ENCODE data around the gene KPNA5.
"Not testable (repeated sequence)": the region's sequence is repeated elsewhere in the genome, so short reads cannot be mapped to it uniquely, and the experiment has no call there.

The KPNA5 gene

DNA sequence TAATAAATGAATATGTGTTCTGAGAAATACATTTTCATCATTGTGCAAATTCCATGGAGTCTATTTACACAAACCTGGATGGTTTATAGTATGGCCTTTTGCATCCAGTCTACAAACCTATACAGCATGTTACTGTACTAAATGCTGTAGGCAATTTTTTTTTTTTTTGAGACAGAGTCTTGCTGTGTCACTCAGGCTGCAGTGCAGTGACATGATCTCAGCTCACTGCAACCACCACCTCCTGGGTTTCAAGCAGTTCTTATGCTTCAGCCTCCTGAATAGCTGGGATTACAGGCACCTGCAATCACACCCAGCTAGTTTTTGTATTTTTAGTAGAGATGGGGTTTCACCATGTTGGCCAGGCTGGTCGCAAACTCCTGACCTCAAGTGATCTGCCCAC lies 22.9 kb downstream of the KPNA5 start:
- DNase-seq (ENCODE audit: low read depth), result not testable (repeated sequence)

DNA sequence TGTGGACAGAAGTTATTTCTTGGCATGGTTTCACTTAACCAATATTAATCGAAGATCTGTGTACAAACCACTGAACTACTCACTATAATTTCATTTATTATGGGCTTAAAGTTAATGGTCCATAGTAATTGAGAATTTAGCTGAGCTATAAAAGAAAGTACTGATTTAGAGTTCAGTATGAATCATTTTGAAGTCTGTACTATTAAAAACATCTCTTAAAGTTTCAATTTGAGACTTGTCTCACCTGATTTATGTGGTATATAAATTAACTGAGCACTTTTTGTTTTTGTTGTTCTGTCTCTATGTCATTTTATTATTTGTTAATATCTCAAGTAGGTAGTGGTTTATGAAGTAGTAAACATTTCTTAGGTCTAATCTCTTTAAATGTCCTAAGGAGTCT lies 24.9 kb downstream of the KPNA5 start:
- no peak for DNase-seq (ENCODE audit: low read depth)

DNA sequence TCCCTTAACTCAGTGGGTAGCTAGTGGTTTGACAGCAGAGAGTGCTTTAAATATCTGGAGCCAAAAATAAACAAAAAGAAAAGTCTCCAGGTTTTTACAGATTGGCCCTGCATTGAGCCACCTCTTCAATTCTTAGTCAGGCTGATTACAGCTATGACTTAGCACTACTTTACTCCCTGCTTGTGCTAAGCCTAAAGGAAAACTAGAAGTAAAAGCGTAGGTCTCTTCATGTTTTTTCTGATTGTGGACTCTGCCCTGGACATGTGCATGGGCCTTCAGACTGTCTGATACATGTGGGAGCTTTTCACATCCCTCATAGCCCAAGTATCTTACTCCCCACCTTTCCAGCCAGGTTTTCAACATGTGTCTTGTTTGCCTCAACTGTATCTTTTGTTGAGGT lies 33.3 kb downstream of the KPNA5 start:
- DNase-seq (ENCODE audit: low read depth), result no peak

DNA sequence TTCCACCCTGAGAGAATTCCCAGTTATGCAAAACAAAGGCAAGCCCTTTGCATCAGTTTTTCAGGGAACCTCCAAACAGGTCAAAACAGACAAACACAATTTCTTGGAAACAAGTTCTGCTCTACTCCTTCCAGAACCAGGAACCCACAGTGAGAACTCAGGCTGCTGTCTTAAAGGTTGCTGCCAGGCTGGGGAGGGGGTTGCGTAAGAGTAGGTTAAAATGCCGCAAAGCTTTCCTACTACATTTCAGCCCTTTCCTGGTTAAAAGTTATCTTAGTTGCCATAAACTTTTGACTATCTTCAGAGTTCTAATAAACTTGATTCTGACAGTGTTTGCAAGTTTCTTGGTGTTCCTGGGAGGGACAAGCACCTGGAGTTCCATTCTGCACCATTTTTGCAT lies 33.8 kb downstream of the KPNA5 start:
- DNase-seq (ENCODE audit: low read depth), result no peak

DNA sequence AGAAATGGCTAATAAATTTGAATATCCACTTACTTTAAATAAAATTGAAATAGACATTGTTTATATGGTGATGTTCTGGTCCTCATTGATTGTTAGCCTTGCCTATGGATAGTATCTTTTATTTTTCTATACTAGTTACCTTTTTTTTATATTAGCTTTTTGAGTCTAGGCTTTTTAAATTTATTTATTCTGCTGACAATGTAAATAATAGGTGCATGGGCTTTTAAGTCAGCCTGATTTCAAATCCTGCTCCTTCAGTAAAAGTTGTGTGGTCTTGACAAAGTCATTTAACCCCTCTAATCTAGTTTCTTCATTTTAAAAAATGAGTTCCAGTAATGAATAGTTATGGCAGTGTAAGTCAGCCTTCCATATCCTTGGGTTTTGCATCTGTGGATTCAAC lies 45.9 kb downstream of the KPNA5 start:
- DNase-seq (ENCODE audit: low read depth), result no peak

DNA sequence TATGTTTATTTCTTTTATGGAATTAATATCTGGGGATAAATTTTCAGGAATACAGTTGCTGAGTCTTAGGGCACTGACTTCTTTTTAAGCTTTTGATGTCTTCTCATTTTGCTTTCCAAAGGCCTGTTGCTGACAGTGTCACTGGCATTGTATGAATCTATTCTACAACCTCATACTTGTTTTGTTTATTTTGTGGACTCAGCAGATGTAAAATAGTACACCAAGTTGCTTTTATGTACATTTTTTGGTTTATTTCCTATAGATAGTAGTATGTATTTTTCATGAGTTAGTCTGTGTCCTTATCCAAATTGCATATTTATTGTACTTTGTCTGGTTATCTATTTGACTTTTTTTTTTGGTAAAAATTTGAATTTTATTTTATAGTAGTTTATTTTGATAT lies 49.5 kb downstream of the KPNA5 start:
- no peak for DNase-seq (ENCODE audit: low read depth)

DNA sequence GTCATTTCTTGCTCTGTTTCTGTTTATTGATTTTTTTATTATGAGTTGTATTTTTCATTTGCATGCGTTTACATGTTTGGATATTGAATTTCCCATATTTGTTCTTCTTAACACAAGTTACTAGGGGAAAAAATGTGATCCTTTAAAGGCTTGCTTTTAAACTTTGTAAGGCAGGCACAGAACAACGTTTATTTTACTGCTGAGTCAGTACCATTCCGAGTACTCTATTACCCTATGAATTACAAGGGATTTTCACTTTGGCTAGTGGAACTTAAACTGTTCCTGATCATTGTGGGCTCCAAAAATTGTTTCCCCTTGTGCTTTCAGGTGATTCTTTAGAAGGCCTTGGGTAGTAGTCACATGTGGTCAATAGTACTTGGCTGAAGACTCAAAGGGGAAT lies 56.0 kb downstream of the KPNA5 start:
- DNase-seq (ENCODE audit: low read depth), result no peak

DNA sequence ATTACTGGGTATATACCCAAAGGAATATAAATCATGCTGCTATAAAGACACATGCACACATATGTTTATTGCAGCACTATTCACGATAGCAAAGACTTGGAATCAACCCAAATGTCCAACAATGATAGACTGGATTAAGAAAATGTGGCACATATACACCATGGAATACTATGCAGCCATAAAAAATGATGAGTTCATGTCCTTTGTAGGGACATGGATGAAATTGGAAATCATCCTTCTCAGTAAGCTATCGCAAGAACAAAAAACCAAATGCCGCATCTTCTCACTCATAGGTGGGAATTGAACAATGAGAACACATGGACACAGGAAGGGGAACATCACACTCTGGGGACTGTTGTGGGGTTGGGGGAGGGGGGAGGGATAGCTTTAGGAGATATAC lies 59.5 kb downstream of the KPNA5 start:
- DNase-seq (ENCODE audit: low read depth), result not testable (repeated sequence)

DNA sequence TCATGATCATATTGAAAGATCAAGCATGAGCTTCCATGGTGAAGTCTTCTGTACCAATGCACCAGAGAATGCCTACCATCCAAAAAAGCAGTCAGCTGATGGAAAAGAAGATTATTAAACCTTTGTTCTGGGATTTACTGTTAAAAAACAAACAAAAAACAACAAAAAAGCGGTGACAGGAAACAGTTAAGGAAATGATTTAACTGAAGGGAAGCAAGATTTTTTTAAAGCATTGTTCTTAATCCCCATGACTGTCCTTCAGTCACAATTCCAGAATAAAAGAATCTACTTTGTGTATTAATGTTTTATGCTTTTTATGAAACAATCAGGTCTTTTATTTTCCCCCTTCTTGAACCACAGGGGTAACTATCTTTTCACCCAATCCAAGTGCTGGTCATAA lies 60.6 kb downstream of the KPNA5 start:
- no peak for DNase-seq (ENCODE audit: low read depth)

DNA sequence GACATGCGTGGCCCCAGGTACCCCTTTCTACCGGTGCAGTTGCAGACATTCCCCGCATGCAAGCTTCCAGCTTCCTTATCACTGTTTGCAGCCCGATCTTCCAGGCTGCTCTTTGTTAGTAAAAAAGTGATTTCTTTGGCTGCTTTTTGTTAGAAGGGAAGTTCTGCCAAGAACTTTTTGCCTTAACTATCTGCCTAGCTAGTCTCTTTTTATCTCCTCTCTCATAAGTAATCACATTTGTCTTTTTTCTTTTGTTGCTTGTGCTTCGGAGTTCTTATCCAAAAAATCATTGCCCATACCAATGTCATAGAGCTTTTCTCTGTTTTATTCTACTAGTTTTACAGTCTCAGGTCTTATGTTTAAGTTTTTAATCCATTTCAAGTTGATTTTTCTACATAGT lies 64.2 kb downstream of the KPNA5 start:
- DNase-seq (ENCODE audit: low read depth), result no peak

DNA sequence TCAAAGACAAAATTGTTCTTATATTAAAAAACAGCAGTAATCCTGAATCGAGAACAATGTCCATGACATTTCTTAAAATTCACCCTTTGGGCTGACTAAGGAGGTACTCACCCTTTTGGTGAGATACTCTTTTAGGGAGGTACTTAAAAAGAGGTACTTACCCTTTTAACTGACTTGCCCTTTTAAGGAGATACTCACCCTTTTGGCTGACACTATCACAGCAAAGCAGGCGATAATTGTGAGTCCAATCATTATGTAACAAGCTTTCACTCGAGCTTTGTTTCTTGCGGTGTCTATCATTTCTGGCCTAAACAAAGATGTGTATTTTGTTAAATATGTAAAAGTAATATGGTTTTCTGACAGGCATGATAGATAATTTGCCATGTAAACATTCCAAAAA lies 80.8 kb downstream of the KPNA5 start:
- DNase-seq (ENCODE audit: low read depth), result no peak

DNA sequence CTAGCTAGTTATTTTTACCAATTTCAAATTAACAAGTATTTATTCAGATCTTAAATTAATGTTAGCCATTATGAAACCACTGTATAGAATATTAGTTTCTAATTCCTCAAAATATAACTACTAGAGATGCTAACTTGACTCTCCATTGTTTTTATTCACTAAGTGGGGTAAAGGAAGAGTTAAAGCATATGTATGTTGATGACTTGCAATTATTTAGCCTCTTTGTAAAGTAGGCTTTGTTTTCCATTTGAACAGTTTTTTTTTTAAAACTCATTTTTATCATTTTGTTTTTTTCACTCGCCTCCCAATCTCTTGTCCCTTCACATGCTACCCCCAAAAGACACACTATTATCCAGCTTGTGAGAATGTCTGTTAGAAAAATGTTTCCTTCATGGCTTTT lies 81.2 kb downstream of the KPNA5 start:
- no peak for DNase-seq (ENCODE audit: low read depth)

DNA sequence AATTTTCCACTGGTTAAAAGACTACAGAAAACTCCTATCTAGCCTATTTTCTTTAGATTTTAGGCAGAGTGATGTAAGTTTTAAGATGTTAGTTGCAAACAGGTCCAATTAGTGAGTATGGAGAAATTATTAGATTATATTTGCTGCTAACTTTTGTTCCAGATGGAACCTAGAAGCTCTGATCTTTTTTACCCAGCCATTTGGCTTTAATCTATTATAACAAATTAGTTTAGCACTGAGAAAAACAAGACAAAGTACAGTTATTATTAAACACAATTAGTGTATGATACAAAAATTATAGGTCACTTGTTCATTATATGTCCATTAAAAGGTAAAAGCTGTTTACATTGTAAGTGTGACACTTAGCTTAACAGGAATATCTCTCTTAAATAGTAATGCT lies 82.0 kb downstream of the KPNA5 start:
- DNase-seq (ENCODE audit: low read depth), result no peak

DNA sequence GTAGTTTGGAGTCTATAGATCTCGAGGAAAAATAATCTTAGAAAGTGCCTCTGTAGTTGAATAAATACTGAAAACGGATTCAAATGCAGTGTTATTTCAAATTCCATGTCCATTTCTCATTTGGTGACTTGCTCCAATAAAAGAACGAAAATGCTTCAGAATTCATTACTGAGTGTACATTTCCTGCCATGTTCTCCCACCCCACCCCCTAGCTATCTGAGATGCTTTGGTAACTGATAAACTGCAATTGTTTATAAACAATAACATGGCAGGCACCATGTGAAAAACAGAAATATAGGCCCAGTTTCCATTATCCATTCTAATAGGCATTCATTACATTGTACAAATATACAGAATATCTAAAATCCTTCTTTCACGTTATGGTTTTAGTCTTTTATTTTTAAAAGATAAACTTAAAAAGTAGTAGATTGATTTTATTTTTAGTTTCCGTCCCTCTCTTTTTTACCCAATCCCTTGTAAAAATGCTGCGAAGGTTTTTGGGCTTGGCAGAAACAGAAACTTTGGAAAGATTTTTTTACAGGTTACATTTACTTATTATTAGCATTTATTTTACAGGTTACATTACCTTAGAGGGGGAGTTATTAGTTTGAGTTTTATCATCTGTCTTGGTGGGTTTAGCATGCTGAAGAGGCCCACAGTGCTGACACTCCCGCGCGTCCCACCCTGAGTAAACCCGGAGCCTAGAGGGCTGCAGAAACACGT lies 83.1 kb downstream of the KPNA5 start:
- DNase-seq (ENCODE audit: low read depth), result no peak

DNA sequence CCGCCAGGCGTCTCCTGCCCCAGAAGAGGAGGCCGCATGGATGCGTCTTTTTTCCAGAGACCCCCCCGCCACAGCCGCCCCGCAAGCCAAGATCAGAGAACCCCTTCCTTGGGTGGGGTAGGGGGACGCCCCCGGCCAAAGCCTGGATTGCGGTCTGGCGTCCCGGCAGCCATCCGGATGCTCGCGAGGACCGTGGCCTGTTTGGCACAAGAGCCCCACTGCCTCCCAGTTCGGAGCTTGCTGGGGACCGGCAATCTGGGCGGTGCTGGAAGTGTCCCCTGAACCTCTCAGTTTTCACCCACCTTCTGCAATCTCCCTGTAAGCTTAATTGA lies 83.6 kb downstream of the KPNA5 start:
- DNase-seq (ENCODE audit: low read depth), result no peak

DNA sequence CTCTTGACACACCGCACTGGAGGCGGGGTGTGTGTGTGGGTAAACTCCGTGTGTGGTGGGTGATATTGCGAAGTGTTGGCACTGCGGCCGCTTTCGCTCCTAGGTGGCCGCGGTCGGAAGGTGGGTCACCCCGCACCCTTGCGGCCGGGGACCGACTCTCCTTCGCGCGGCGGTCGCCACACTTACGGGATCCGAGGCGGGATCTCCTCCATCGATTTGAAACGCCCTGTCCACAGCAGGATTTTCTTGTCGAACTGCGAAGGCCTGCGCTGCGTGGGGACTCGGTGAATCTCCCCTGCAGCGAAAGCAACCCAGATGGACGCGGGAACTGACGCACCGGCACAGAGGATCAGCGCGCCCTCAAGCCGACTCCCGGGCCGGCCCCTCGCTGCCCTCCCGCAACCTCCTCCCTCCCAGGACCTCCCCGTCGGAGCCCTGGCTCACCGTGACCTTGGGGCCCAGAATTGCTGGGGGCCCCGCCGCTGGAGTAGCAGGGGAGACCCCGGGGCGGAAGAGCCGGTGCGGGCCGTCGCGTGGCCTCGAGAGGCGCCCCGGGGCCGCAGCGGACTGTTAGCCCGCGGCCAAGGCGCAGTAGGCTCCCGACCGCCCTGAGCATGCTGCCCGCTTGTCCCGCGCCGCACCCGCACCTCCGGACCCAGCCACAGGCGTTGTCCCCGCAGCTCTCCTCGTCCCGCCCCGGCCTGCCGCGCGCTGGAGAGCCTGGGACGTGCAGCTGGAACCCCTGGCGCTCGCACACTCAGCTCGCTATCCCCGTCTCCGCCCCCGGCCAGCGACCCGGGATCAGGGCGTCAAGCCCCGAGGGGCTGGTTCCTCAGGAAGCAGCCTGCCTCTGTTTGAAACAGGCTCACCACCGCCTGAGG lies 84.2 kb downstream of the KPNA5 start, which contains the start of gene FAM162B:
FAM162B (minus strand) TSS at position 759 of the 881 bp plus-strand sequence; CDS start at position 616, 143 bp downstream.
- DNase-seq (ENCODE audit: low read depth), result no peak

DNA sequence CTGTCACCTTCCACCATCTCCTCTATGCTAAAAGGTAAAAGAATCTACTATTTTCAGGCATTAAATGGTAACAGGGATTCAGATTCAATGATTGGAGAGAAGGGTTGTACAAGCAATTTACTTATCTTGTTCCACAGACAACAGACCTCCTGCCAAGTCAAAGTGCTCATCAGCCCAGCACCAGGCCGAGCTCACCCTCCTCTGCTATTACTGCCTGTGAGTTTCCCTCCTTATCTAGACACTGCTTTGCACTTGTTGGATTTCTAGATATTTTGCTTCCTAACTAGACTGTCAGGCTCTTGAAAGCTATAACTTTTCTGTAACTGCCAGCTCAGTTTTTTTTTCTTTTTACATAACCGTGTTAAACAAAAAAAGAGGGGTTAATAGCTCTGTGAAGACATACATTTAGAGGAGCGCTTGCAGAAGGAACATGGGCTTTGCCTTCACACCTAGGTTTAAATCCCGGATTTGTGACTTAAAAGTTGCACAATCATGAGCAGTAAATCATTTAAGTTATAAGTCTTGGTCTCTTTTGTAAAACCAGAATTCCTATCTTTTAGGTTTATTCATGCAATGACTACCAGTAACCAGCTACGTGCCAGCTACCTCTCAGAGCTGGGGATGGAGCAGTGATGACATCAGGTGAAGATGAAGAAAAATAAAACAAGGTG lies 85.6 kb downstream of the KPNA5 start:
- no peak for DNase-seq (ENCODE audit: low read depth)

DNA sequence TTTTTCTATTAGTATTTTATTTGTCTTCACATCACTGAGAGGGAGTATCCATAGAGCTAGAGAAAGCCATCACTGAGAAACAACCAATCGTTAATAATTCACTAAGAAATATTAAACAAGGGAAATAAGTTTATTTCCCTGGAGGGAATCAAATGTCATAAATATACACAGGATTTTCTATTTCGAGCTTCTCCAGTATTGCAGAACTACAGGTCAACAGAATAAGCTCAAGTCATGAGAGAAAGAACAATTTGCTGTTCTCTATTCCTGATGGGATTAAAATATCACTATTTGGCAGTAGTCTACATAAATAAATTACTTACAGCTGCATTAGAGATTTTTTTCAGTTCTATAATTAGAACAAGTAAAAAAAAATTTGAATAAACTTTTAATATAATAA lies 86.7 kb downstream of the KPNA5 start:
- DNase-seq (ENCODE audit: low read depth), result no peak

DNA sequence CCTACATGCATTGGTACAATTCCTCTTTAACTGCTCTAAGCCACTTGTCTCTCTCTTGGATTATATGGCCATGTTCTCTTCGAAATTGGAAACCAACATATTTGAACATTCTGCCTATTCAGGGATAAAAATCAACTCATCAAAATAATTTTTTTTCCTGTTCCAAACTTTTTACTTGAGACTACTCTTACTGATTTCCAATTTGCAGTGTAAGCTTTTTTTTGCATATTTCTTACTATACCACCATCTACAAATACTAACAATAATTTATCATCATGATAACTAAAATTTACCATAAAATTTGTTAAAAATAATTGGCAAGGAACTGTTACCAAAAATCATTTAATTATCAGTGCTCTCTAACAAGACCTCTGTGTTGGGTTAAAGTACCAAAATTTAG lies 91.4 kb downstream of the KPNA5 start:
- DNase-seq (ENCODE audit: low read depth), result no peak

DNA sequence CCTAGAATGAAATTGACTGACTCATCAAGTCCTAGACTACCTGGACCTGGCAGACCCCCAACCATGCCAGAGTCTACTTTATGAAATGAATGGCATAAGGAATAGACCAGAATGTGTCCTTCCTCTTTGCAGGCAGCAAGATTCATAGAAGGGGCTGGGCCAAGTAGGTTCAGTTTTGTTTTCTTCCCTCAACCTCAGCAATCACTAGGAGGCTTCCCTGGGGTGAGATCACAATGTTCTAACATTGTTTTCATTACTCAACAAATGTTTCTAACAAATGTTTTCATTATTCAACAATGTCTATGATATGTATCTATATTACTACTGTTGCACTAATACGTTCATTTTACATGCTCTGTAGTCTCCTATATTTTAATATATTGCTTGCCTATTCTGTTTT lies 92.9 kb downstream of the KPNA5 start:
- no peak for DNase-seq (ENCODE audit: low read depth)

DNA sequence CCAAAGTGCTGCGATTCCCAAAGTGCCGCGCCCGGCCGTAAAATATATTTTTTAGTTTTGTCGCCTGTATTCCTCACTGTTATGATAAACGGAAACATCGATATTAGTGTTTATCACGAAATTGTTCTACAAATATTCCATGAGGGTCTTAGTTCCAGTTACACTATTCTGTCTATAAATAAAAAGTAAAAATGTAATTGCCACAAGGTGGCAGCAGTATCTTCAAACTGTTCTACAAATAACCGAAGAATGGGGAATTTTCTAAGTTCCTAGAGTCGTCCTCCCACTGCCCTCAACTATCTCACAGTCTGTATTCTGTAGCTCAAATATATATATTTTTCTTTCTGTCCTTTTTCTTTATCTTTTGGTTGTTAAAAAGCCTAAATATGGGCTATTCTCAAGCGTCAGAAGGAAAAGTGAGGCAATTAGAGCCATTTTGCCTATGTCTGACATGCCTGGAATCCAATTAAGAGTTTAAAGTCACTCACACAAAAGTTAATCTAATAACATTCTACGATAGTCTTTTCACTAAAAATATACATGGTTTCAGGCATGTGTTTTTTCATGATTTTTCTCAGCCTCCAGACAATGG lies 98.7 kb downstream of the KPNA5 start:
- no peak for DNase-seq (ENCODE audit: low read depth)

DNA sequence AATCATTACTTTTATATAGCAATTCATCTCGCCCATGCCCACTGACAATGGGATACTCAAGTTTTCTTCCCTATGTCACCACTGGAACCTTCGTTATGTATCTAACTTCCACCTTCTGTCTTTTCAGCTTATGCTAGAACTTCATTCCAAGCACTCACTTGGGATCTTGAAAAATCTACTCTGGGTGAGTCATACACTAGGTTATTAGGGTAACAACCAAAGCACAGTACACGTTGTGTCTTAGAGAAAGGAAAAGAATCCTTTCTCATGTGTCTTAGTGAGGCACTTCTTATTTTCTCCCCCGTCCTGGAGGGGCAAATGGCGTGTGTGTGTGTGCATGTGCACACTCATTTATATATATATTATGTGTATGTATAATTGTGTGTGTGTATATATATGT lies 102.8 kb downstream of the KPNA5 start:
- no peak for DNase-seq (ENCODE audit: low read depth)

Measured in activated T-helper 1 cell treated with Interleukin-2 at 50 U/mL for 16 hours (primary cell).